ENCODE data around the gene NATD1.

GRCh38 chr17:21242780-21243515 is 10.3 kb downstream of the NATD1 start:
- TF ChIP-seq CTCF (IDR thresholded peaks at IDR 0.05; ENCODE audit: low read depth, low read length) (no peak), EZH2phosphoT487 (IDR thresholded peaks at IDR 0.05; ENCODE audit: low read depth) (no peak)
